GM21360 (cell line): Measurements from ENCODE around the gene TTC33.

Experiments used
- ATAC-seq: cut with Tn5 transposase; IDR thresholded peaks from one replicate; pipeline ENCODE4 v1.9.1; 2021; ENCODE audit warnings: mild to moderate bottlenecking, moderate library complexity; ENCODE audit not compliant: unreplicated experiment

Gene TTC33

GRCh38 chr5:40619421-40619820, 136.3 kb downstream of the TTC33 start:
- no peak for ATAC-seq

- no peak for ATAC-seq
Observed at GRCh38 chr5:40618926-40619325, 136.8 kb downstream of the TTC33 start.

GRCh38 chr5:40616781-40617180, 139.0 kb downstream of the TTC33 start:
- ATAC-seq, result peak; percentile 96

- ATAC-seq, result no peak
Observed at GRCh38 chr5:40615586-40616170, 140.1 kb downstream of the TTC33 start.

- no peak for ATAC-seq
Observed at GRCh38 chr5:40614923-40615585, 140.7 kb downstream of the TTC33 start.

- ATAC-seq, result no peak
Observed at GRCh38 chr5:40614466-40614865, 141.3 kb downstream of the TTC33 start.

GRCh38 chr5:40607202-40607601, 148.6 kb downstream of the TTC33 start:
- ATAC-seq, result no peak

- ATAC-seq, result no peak
Observed at GRCh38 chr5:40606077-40606765, 149.5 kb downstream of the TTC33 start.

- ATAC-seq, result no peak
Observed at GRCh38 chr5:40605295-40605958, 150.3 kb downstream of the TTC33 start.

- ATAC-seq, result no peak
Observed at GRCh38 chr5:40603378-40603777, 152.4 kb downstream of the TTC33 start.

GRCh38 chr5:40601198-40601868, 154.4 kb downstream of the TTC33 start:
- no peak for ATAC-seq

GRCh38 chr5:40600383-40600782, 155.4 kb downstream of the TTC33 start:
- ATAC-seq, result no peak

GRCh38 chr5:40599676-40600075, 156.1 kb downstream of the TTC33 start:
- ATAC-seq, result no peak

- ATAC-seq, result no peak
Observed at GRCh38 chr5:40594811-40595210, 160.9 kb downstream of the TTC33 start.

- ATAC-seq, result peak; percentile 96
Observed at GRCh38 chr5:40591727-40592396, 163.9 kb downstream of the TTC33 start.

GRCh38 chr5:40587376-40587775, 168.4 kb downstream of the TTC33 start:
- no peak for ATAC-seq

- ATAC-seq, result no peak
Observed at GRCh38 chr5:40585537-40586267, 170.1 kb downstream of the TTC33 start.

GRCh38 chr5:40584054-40584453, 171.7 kb downstream of the TTC33 start:
- no peak for ATAC-seq

GRCh38 chr5:40578501-40579451, 177.0 kb downstream of the TTC33 start:
- peak; percentile 91 for ATAC-seq
